ENCODE measurements around the gene GIN1.
"Not testable (repeated sequence)": the region's sequence is repeated elsewhere in the genome, so short reads cannot be mapped to it uniquely, and the experiment has no call there.

GIN1 gene, protein sequence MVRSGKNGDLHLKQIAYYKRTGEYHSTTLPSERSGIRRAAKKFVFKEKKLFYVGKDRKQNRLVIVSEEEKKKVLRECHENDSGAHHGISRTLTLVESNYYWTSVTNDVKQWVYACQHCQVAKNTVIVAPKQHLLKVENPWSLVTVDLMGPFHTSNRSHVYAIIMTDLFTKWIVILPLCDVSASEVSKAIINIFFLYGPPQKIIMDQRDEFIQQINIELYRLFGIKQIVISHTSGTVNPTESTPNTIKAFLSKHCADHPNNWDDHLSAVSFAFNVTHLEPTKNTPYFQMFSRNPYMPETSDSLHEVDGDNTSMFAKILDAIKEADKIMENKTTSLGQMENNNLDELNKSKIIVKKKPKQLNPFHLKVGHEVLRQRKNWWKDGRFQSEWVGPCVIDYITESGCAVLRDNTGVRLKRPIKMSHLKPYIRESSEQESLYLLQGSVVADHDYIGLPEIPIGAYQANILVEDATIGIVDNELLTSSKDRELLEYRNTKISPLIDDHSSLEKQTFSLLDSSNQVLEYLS

DNA sequence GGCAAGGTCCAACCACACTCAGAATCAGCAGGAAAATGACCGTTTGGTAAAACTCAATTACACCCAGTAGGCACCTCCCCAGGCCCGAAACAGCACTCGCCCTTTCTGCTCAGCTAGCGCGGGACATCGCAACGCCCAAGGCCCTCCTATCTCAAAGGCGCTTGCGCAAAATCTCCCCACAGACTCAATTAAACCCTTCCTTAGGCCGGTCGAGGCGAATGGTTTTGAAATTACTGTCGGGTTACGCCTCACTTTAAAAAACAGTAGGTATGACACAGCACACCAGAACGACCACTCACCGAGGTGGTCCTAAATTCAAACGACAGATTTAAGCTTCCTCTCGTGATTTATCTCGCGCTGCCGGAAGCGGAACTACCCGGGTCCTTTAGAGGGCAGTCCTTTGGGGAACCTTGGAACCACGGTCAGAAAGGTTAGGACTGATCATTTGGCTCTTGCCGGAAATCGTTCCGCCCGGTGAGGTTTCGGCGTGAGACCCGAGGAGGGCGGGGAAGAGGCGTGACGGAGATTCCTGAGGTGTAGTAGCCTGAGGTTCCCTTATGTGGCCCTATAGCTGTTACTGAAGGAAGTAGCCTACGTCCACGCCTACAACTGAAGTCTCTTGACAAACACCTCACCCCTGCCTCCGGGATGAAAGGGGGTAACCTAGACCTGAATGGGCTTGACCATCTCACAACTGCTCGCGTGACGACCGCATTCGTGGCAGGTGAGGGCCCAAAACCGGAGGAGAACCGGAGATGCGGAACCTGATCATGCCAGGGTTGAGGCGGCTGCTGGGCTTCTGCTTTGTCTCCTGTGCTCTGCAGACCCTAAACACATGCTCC lies at the start of gene GIN1, which contains the start of gene PPIP5K2:
Gene GIN1, minus strand, starts transcription at position 374 of the 842 bp plus-strand sequence. CDS start 11,431 bp downstream, outside the sequence.
Gene PPIP5K2, plus strand, starts transcription at position 537 of the 842 bp plus-strand sequence. CDS start 9,289 bp downstream, outside the sequence.
- peak; percentile 97 for DNase-seq
- peak within 1 kb of the TSS; percentile 99 for H3K27ac Mint-ChIP-seq
- no peaks in the 10 kb centered on the region for H3K27me3 Mint-ChIP-seq
- CTCF ChIA-PET = interaction anchor here (0.6 to 1.6 kb wide), 7 partner anchors 13 to 529 kb away, joined by 3 to 4 read pairs (median 3); no protein-coding TSS in a partner anchor
- H3K4me1 Mint-ChIP-seq = peaks cover 39% of the 10 kb centered on the region
- peak within 1 kb of the TSS; percentile 95 for H3K4me3 Mint-ChIP-seq
- H3K9me3 Mint-ChIP-seq = no peaks in the 10 kb centered on the region
- H3K36me3 Mint-ChIP-seq = peaks cover 12% of the 10 kb centered on the region

DNA sequence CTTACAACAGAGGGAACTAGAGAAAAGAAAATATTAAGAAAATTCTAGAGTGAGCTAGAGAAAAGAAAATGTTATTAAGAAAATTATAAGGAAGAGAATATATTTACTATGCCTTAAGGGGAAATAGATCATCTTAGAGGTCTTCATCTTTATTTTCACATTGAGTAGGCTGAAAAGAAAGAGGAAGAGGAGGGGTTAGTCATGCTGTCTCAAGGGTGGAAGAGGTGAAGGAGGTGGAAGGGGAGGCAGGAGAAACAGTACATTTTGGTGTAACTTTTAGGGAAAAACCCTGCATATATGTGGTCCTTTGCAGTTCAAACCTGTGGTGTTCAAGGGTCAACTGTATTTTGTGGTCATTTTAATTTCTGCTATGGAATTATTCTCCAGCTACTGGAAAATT lies 46.8 kb upstream of the GIN1 start:
- no peaks in the 10 kb centered on the region for H3K9me3 Mint-ChIP-seq
- H3K27ac Mint-ChIP-seq = no peak overlapping the region
- no peaks in the 10 kb centered on the region for H3K27me3 Mint-ChIP-seq
- CTCF ChIA-PET = no interaction called here
- peaks cover 4% of the 10 kb centered on the region for H3K4me1 Mint-ChIP-seq
- peaks cover 27% of the 10 kb centered on the region for H3K36me3 Mint-ChIP-seq
- no peak for DNase-seq
- H3K4me3 Mint-ChIP-seq = no peak overlapping the region

DNA sequence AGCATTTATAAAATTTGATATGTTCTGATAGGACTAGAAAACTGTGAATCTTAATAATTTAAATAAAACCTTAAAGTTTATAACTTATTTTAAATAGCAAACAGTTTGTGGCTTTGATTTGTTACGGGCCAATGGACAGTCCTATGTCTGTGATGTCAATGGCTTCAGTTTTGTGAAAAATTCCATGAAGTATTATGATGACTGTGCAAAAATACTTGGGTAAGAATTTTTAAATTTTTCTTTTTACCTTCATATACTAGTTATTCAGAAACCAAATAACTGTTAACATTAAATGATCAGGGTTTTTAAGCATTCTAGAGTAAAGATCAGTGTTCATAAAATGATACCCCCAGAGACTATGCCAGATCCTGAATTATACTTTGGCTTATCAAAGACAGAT lies 31.2 kb upstream of the GIN1 start:
- Mint-ChIP-seq H3K4me1 (no peaks in the 10 kb centered on the region), H3K36me3 (peaks cover 11% of the 10 kb centered on the region), H3K4me3 (no peak overlapping the region), H3K27ac (no peak overlapping the region), H3K27me3 (no peaks in the 10 kb centered on the region), H3K9me3 (no peaks in the 10 kb centered on the region)
- CTCF ChIA-PET = no interaction called here
- DNase-seq = no peak

DNA sequence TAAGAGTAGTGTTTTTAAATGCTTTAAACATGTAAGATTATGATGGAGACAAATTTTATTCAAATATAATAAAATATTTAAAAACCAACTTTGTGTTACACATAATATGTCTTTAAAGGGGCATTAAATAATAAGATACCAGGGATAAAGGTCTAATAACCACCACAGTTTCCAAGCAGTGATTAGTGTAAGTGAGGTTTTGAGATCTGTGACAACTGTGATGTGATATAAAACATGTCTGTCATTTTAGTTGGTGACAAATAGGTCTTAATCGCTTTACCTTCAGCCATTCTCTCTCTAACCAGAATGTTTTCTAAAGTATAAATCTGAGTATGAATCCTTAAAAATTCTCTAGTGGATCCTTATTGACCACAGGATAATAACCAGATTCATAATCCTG lies 28.3 kb upstream of the GIN1 start:
- Mint-ChIP-seq H3K27me3 (no peaks in the 10 kb centered on the region), H3K4me1 (no peaks in the 10 kb centered on the region), H3K36me3 (peaks cover 7% of the 10 kb centered on the region), H3K4me3 (no peak overlapping the region), H3K27ac (no peak overlapping the region), H3K9me3 (no peaks in the 10 kb centered on the region)
- CTCF ChIA-PET = no interaction called here
- no peak for DNase-seq

DNA sequence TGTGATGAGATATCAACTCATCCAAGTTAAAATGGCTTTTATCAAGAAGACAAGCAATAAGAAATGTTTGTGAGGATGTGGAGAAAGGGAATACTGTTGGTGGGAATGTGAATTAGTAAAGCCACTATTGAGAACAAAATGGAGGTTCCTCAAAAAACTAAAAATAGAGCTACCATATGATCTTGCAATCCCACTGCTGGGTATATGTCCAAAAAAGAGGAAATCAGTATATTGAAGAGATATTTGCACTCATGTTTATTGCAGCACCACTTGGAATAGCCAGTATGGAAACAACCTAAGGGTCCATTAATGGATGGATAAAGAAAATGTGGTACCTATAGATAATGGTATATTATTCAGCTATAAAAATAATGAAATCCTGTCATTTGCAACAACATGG lies 25.3 kb upstream of the GIN1 start:
- DNase-seq = no peak
- H3K9me3 Mint-ChIP-seq = no peaks in the 10 kb centered on the region
- H3K4me1 Mint-ChIP-seq = no peaks in the 10 kb centered on the region
- CTCF ChIA-PET = interaction anchor here (1.4 kb wide), 1 partner anchor 10 kb away, joined by 4 read pairs; no protein-coding TSS in a partner anchor
- no peak overlapping the region for H3K4me3 Mint-ChIP-seq
- no peak overlapping the region for H3K27ac Mint-ChIP-seq
- H3K27me3 Mint-ChIP-seq = no peaks in the 10 kb centered on the region
- H3K36me3 Mint-ChIP-seq = peaks cover 11% of the 10 kb centered on the region

- H3K36me3 Mint-ChIP-seq = peaks cover 18% of the 10 kb centered on the region
- CTCF ChIA-PET, H3K27me3 Mint-ChIP-seq, DNase-seq, H3K9me3 Mint-ChIP-seq, H3K27ac Mint-ChIP-seq, H3K4me3 Mint-ChIP-seq, H3K4me1 Mint-ChIP-seq: not testable (repeated sequence)
These were observed 22.2 kb upstream of the GIN1 start for GRCh38 chr5:103142132-103142531.

- H3K27me3 Mint-ChIP-seq = no peaks in the 10 kb centered on the region
- CTCF ChIA-PET = interaction anchor here (0.6 to 4.0 kb wide), 17 partner anchors 11 to 603 kb away, joined by 3 to 21 read pairs (median 4); no protein-coding TSS in a partner anchor
- DNase-seq = peak; percentile 88
- no peak overlapping the region for H3K4me3 Mint-ChIP-seq
- no peaks in the 10 kb centered on the region for H3K9me3 Mint-ChIP-seq
- peaks cover 22% of the 10 kb centered on the region for H3K36me3 Mint-ChIP-seq
- H3K4me1 Mint-ChIP-seq = no peaks in the 10 kb centered on the region
- H3K27ac Mint-ChIP-seq = no peak overlapping the region
These were observed 19.4 kb upstream of the GIN1 start for GRCh38 chr5:103139264-103139865.

GRCh38 chr5:103138202-103138690 lies 18.3 kb upstream of the GIN1 start:
- CTCF ChIA-PET = interaction anchor here (0.7 to 4.0 kb wide), 9 partner anchors 10 to 602 kb away, joined by 3 to 21 read pairs (median 4); no protein-coding TSS in a partner anchor
- Mint-ChIP-seq H3K36me3 (peaks cover 22% of the 10 kb centered on the region), H3K27me3 (no peaks in the 10 kb centered on the region), H3K4me1 (no peaks in the 10 kb centered on the region), H3K9me3 (no peaks in the 10 kb centered on the region), H3K27ac (no peak overlapping the region), H3K4me3 (no peak overlapping the region)
- DNase-seq = no peak

DNA sequence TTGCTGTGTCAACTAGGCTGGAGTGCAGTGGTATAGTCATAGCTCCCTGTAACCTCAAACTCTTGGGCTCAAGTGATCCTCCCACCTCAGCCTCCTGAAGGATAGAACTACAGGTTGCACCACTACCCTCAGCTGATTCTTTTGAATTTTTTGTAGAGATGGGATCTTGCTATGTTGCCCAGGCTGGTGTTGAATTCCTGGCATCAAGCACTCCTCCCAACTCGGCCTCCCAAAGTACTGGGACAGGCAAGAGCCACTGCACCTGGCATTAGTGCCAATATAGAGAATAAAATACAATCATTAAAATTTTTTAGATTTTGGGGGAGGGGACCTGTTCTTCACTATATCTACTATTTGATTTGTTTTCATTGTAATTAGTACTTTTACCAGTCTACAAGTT lies 15.5 kb upstream of the GIN1 start:
- no peak for DNase-seq
- H3K27me3 Mint-ChIP-seq = no peaks in the 10 kb centered on the region
- CTCF ChIA-PET = interaction anchor here (0.5 to 1.0 kb wide), 2 partner anchors 289 to 453 kb away, joined by 3 read pairs; no protein-coding TSS in a partner anchor
- H3K36me3 Mint-ChIP-seq = peaks cover 22% of the 10 kb centered on the region
- H3K4me3 Mint-ChIP-seq = no peak overlapping the region
- H3K27ac Mint-ChIP-seq = no peak overlapping the region
- peaks cover 4% of the 10 kb centered on the region for H3K4me1 Mint-ChIP-seq
- H3K9me3 Mint-ChIP-seq = no peaks in the 10 kb centered on the region

DNA sequence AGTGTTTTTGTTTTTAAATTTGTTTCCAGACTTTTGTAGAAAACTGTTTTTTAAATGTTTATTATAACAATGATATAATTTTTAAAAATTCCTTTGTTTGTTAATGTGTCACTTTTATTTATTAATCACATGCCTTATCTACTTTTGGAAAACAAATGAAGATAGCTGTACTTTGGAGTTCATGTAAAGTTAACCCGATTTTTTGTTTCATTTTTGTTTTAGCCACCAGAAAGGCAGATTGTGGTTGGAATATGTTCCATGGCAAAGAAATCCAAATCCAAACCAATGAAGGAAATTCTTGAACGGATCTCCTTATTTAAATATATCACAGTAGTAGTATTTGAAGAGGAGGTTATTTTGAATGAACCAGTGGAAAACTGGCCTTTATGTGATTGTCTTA lies 13.3 kb upstream of the GIN1 start:
- Mint-ChIP-seq H3K9me3 (no peaks in the 10 kb centered on the region), H3K27ac (no peak overlapping the region), H3K4me1 (peaks cover 4% of the 10 kb centered on the region), H3K27me3 (no peaks in the 10 kb centered on the region), H3K36me3 (peaks cover 16% of the 10 kb centered on the region), H3K4me3 (no peak overlapping the region)
- CTCF ChIA-PET = interaction anchor here (1.4 kb wide), 1 partner anchor 352 kb away, joined by 4 read pairs; no protein-coding TSS in a partner anchor
- DNase-seq = no peak

DNA sequence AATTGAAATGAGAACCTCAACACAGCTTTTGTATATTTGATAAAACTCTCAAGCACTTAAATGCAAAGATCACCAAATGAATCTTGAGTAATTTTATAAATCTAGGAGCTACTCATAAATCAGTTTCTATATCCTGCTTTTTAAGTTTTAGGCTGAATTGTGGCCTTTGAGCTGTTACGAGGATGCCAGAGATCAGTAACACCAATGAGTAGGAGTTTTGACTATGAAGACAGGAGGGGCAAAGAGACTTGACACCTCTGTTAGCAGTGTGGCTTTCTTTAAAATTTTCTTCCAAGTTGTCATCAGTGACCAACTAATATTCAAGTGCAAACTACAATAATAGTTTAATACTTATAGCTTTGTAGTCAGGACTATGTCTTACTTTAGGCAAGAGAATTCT lies 12.7 kb upstream of the GIN1 start:
- no peak for DNase-seq
- no peak overlapping the region for H3K4me3 Mint-ChIP-seq
- no peaks in the 10 kb centered on the region for H3K27me3 Mint-ChIP-seq
- H3K9me3 Mint-ChIP-seq = no peaks in the 10 kb centered on the region
- CTCF ChIA-PET = interaction anchor here (0.7 to 1.4 kb wide), 2 partner anchors 12 to 351 kb away, joined by 3 to 4 read pairs; partner anchors contain the start of gene PPIP5K2
- peaks cover 4% of the 10 kb centered on the region for H3K4me1 Mint-ChIP-seq
- H3K27ac Mint-ChIP-seq = no peak overlapping the region
- H3K36me3 Mint-ChIP-seq = peaks cover 16% of the 10 kb centered on the region

- H3K4me3 Mint-ChIP-seq = no peak overlapping the region
- no peak overlapping the region for H3K27ac Mint-ChIP-seq
- no peaks in the 10 kb centered on the region for H3K9me3 Mint-ChIP-seq
- peaks cover 15% of the 10 kb centered on the region for H3K36me3 Mint-ChIP-seq
- CTCF ChIA-PET = interaction anchor here (1.6 to 1.8 kb wide), 2 partner anchors 10 to 11 kb away, joined by 4 to 7 read pairs; no protein-coding TSS in a partner anchor
- H3K27me3 Mint-ChIP-seq = no peaks in the 10 kb centered on the region
- no peak for DNase-seq
- peaks cover 5% of the 10 kb centered on the region for H3K4me1 Mint-ChIP-seq
These were observed 8.3 kb upstream of the GIN1 start for GRCh38 chr5:103128202-103128601.

- peaks cover 7% of the 10 kb centered on the region for H3K4me1 Mint-ChIP-seq
- no peaks in the 10 kb centered on the region for H3K27me3 Mint-ChIP-seq
- peaks cover 17% of the 10 kb centered on the region for H3K36me3 Mint-ChIP-seq
- no peak overlapping the region for H3K27ac Mint-ChIP-seq
- no peaks in the 10 kb centered on the region for H3K9me3 Mint-ChIP-seq
- CTCF ChIA-PET = interaction anchor here (0.6 to 1.8 kb wide), 2 partner anchors 12 to 53 kb away, joined by 3 to 7 read pairs; no protein-coding TSS in a partner anchor
- DNase-seq = no peak
- H3K4me3 Mint-ChIP-seq = no peak overlapping the region
These were observed 7.4 kb upstream of the GIN1 start for GRCh38 chr5:103127292-103127817.
